MM.1S (cell line): ENCODE measurements around the gene GALE.

ENCODE experiments used
- CTCF ChIP-seq: fragments of 300-600 bp; sonication (generic); IDR thresholded peaks from 2 replicates; pipeline ENCODE4 v1.5.1; 2016; ENCODE audit warnings: antibody characterized with exemption, low read length, mixed read lengths
- EZH2 ChIP-seq: fragments of 300-600 bp; sonication (generic); optimal IDR thresholded peaks from 2 replicates; pipeline ENCODE3; 2017; ENCODE audit warnings: low read depth, mild to moderate bottlenecking, antibody characterized with exemption, low read length, mixed read lengths
- EZH2phosphoT487 ChIP-seq: fragments of 300-600 bp; sonication (generic); IDR thresholded peaks from 2 replicates; pipeline ENCODE4 v1.6.1; 2018; ENCODE audit warnings: antibody characterized with exemption, low read length

- TF ChIP-seq CTCF = no peak
- TF ChIP-seq EZH2 = no peak
- TF ChIP-seq EZH2phosphoT487 = no peak
These were observed 1.3 kb upstream of the GALE start for GRCh38 chr1:23801876-23802275.
